GM15510 (cell line): Measurements from ENCODE around the gene PCDH12.

ENCODE experiments used
- POLR2A ChIP-seq: IDR thresholded peaks from 3 replicates; pipeline ENCODE4 v1.6.1; 2011; ENCODE audit warnings: borderline replicate concordance; ENCODE audit not compliant: insufficient read length; ENCODE audit errors: extremely low read depth

PCDH12 gene

DNA sequence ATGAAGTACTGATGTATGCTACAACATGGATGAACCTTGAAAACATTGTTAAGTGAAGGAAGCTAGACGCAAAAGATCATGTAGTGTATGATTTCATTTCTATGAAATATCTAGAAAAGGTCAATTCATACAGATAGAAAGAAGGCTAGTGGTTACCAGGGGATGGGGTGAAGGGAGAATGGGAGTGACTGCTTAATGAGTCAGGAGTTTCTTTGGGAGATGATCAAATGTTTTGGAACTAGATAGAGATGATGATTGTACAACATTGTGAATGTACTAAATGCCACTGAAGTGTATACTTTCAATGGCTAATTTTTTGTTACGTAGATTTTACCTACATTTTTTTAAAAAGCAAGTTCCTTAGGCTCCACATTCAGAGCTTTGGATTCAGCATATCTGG, 49.2 kb downstream of the PCDH12 start:
- TF ChIP-seq POLR2A, result no peak

DNA sequence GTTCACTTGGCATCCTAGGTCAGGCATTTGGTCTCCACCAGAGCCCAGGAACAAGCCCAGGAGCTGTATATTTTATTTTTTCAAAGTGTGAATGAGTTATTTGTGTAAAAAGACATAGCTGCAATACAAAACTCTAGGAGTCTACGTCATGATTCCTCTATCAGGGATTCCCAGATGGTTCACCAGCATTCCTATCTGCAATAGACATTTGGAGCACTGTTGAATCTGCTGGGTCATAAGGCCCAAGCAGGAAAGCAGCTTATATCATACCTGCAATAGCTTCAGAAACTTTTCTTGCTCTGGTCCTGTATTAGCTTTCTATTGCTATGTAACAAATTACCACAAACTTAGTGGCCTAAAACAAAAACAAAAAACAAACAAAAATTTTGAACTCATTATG, 51.0 kb downstream of the PCDH12 start:
- no peak for TF ChIP-seq POLR2A

DNA sequence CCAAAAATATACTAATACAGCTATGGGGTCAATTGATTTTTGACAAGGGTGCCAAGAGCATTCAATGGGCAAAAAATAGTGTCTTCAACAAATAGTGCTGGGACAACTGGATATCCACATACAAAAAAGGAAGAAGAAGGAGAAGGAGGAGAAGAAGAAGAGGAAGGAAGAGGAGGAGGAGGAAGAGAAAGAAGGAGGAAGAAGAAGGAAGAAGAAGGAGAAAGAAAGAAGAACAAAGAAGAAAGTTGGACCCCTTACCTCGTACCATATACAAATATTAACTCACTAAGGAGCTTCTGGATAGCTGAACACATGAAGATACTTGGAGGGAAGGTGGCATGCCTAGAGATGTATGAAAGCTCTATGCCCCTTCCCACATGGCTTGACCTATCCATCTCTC, 51.5 kb downstream of the PCDH12 start:
- TF ChIP-seq POLR2A, result no peak

DNA sequence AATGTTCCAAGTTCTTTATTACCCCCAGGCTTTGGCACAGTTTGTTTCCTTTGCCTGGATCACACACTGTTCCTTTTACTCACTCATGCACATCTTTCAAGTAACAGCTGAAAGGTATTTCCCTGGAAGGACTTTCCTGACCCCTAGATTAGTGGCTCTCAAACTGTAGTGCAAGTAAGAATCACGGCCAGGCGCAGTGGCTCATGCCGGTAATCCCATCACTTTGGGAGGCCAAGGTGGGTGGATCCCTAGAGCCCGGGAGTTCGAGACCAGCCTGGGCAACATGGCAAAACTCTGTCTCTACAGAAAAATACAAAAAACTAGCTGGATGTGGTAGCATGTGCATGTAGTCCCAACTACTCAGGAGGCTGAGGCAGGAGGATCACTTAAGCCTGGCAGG, 53.5 kb downstream of the PCDH12 start:
- TF ChIP-seq POLR2A, result no peak

GRCh38 chr5:141903261-141903660, 54.7 kb downstream of the PCDH12 start:
- no peak for TF ChIP-seq POLR2A

DNA sequence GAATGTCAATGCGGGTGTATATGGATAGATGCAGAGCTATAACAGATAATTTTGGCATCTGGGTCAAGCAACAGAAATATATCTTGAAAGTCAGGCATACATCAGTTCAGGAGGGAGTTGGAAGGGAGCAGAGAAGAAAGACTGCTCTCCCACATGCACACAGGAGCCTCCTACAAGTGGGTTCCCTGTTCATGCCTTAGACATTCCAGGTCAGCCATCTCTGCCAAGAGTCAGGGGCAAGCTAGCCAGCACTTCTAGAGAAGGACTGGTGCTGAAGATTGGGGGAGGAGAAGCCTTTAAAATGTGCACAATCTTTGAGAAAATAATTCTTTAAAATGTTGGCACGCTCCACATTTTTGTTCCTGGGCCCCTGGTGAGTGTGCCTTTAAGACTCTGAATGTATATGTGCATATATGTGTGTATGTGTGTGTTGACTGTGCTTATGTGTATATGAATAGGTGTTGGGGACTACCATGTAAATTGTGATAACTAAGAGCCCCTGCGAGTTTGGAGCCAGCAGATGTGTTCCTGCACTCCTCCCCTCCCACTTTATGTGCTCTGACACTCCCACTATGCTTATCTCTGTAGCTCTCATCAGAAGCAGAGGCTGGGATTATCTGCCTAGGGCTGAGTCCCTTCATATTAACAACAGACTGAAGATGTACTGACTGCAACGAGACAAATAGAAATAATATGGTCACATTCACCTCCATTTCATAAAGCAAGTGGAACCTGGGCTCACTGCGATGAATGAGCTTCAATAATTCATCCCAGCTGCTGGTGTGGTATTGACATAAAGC, 55.8 kb downstream of the PCDH12 start:
- TF ChIP-seq POLR2A, result no peak

DNA sequence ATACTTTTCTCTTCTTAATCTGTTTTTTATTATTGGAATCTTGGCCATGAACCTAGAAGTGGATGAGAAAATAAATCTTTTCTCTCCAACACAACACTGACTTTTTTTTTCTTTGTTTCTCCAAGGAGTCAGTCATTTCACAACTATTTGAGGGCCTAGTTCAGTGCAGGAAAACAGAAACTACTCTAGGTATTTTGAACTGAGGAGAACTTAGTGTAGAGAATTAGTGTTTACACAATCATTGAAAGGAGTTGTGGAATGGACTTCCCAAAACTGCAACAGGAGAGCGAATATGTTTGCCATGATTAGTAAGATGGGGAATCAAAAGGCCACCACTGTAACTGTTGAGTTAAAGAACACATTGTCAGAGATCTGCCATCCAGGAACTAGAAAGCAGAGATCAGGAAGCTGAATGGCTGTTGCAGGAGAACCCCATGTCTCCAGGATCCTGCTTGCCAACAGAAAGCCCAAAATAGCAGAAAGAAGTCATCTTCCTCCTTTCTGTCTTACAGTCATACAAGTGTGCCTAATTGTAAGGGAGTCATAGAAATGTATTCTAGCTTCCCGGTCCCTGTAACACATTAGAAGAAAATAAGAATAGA, 59.5 kb downstream of the PCDH12 start:
- no peak for TF ChIP-seq POLR2A

DNA sequence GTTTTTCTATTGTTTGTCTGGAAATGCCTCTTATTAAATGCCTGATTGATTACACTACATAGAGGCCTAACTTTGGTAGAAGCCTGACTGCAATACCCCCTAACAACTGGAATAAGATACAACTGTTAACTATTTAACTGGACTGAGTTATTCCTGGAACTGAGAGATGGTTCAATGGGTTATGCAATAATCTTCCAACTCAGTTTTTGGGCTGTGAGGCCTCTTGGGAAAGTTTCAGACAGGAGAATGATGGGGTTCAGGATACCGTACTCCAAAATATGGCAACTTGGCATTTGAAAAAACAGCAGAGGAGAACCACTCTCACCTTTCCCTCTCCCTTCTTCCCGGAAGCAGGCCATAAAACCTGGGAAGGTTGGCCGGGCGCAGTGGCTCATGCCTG, 60.6 kb downstream of the PCDH12 start:
- no peak for TF ChIP-seq POLR2A
